Measurements from ENCODE around the gene HAAO.

GRCh38 chr2:42725657-42726056 is 66.7 kb downstream of the HAAO start:
- TF ChIP-seq, protein P1, sequence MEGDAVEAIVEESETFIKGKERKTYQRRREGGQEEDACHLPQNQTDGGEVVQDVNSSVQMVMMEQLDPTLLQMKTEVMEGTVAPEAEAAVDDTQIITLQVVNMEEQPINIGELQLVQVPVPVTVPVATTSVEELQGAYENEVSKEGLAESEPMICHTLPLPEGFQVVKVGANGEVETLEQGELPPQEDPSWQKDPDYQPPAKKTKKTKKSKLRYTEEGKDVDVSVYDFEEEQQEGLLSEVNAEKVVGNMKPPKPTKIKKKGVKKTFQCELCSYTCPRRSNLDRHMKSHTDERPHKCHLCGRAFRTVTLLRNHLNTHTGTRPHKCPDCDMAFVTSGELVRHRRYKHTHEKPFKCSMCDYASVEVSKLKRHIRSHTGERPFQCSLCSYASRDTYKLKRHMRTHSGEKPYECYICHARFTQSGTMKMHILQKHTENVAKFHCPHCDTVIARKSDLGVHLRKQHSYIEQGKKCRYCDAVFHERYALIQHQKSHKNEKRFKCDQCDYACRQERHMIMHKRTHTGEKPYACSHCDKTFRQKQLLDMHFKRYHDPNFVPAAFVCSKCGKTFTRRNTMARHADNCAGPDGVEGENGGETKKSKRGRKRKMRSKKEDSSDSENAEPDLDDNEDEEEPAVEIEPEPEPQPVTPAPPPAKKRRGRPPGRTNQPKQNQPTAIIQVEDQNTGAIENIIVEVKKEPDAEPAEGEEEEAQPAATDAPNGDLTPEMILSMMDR (IDR thresholded peaks at IDR 0.05), result no peak
- TF ChIP-seq POLR2A (IDR thresholded peaks at IDR 0.05), result no peak
